HUES48 (cell line): ENCODE data around the gene UBP1.

Source experiments
- H3K27ac ChIP-seq: one replicate; pipeline ENCODE4 v1.7.0; 2013; ENCODE audit warnings: low read depth, low read length, inconsistent platforms
- H3K27me3 ChIP-seq: 2 replicates; pipeline ENCODE4 v1.6.1; 2013; ENCODE audit warnings: mild to moderate bottlenecking, low read length; ENCODE audit not compliant: control insufficient read depth, insufficient read depth
- H3K36me3 ChIP-seq: 2 replicates; pipeline ENCODE4 v1.6.1; 2013; ENCODE audit warnings: low read length; ENCODE audit not compliant: control insufficient read depth, insufficient read depth
- H3K4me1 ChIP-seq: 2 replicates; pipeline ENCODE4 v1.6.1; 2013; ENCODE audit warnings: mild to moderate bottlenecking, low read length; ENCODE audit not compliant: control insufficient read depth, insufficient read depth
- H3K4me3 ChIP-seq: 2 replicates; pipeline ENCODE4 v1.5.1; 2013; ENCODE audit warnings: mild to moderate bottlenecking, low read depth, low read length
- H3K9ac ChIP-seq: 2 replicates; pipeline ENCODE4 v1.6.1; 2013; ENCODE audit warnings: mild to moderate bottlenecking, low read depth, low read length, moderate library complexity
- H3K9me3 ChIP-seq: 2 replicates; pipeline ENCODE4 v1.6.1; 2013; ENCODE audit warnings: low read length; ENCODE audit not compliant: control insufficient read depth, insufficient read depth

Gene UBP1

GRCh38 chr3:33389908-33390307, 50.3 kb downstream of the UBP1 start:
- Histone ChIP-seq H3K27ac (no peak overlapping the region), H3K36me3 (peaks cover 95% of the 10 kb centered on the region)

GRCh38 chr3:33388374-33389100, 51.7 kb downstream of the UBP1 start:
- no peak overlapping the region for H3K9ac ChIP-seq
- no peaks in the 10 kb centered on the region for H3K9me3 ChIP-seq
- H3K27ac ChIP-seq = no peak overlapping the region
- no peaks in the 10 kb centered on the region for H3K27me3 ChIP-seq
- H3K4me1 ChIP-seq = no peaks in the 10 kb centered on the region
- no peak overlapping the region for H3K4me3 ChIP-seq
- peaks cover 81% of the 10 kb centered on the region for H3K36me3 ChIP-seq

More at GRCh38 chr3:33389908-33390307, 50.3 kb downstream of the UBP1 start:
- Histone ChIP-seq H3K4me1 (no peaks in the 10 kb centered on the region), H3K9me3 (no peaks in the 10 kb centered on the region), H3K4me3 (no peak overlapping the region), H3K9ac (no peak overlapping the region), H3K27me3 (no peaks in the 10 kb centered on the region)

GRCh38 chr3:33386631-33387030, 53.6 kb downstream of the UBP1 start:
- H3K27me3 ChIP-seq = no peaks in the 10 kb centered on the region
- H3K27ac ChIP-seq = no peak overlapping the region
- H3K4me3 ChIP-seq = no peak overlapping the region
- no peaks in the 10 kb centered on the region for H3K4me1 ChIP-seq
- no peak overlapping the region for H3K9ac ChIP-seq
- H3K9me3 ChIP-seq = no peaks in the 10 kb centered on the region
- H3K36me3 ChIP-seq = peaks cover 62% of the 10 kb centered on the region

- H3K27me3 ChIP-seq = no peaks in the 10 kb centered on the region
- H3K36me3 ChIP-seq = peaks cover 50% of the 10 kb centered on the region
- no peak overlapping the region for H3K27ac ChIP-seq
- H3K4me1 ChIP-seq = no peaks in the 10 kb centered on the region
- H3K4me3 ChIP-seq = no peak overlapping the region
- no peak overlapping the region for H3K9ac ChIP-seq
- H3K9me3 ChIP-seq = no peaks in the 10 kb centered on the region
Measured at GRCh38 chr3:33385423-33385822, 54.8 kb downstream of the UBP1 start.

- Histone ChIP-seq H3K36me3 (peaks cover 36% of the 10 kb centered on the region), H3K9ac (no peak overlapping the region), H3K9me3 (no peaks in the 10 kb centered on the region), H3K27me3 (no peaks in the 10 kb centered on the region), H3K4me1 (no peaks in the 10 kb centered on the region), H3K27ac (no peak overlapping the region), H3K4me3 (no peak overlapping the region)
Measured at GRCh38 chr3:33383951-33384350, 56.3 kb downstream of the UBP1 start.

GRCh38 chr3:33380653-33381052, 59.6 kb downstream of the UBP1 start:
- Histone ChIP-seq H3K4me3 (no peak overlapping the region), H3K27ac (no peak overlapping the region), H3K4me1 (0 out of 2 replicates have a peak, but pooled peaks cover 6% of the 10 kb centered on the region), H3K9ac (no peak overlapping the region), H3K27me3 (no peaks in the 10 kb centered on the region), H3K36me3 (peaks cover 6% of the 10 kb centered on the region), H3K9me3 (no peaks in the 10 kb centered on the region)

- H3K9ac ChIP-seq = no peak overlapping the region
- no peaks in the 10 kb centered on the region for H3K36me3 ChIP-seq
Measured at GRCh38 chr3:33377931-33378330, 62.3 kb downstream of the UBP1 start.

GRCh38 chr3:33377489-33377888, 62.7 kb downstream of the UBP1 start:
- H3K27ac ChIP-seq = no peak overlapping the region
- no peak overlapping the region for H3K9ac ChIP-seq
- H3K4me1 ChIP-seq = peaks cover 8% of the 10 kb centered on the region; the same call in 1 of the 2 replicates
- H3K4me3 ChIP-seq = no peak overlapping the region
- H3K9me3 ChIP-seq = no peaks in the 10 kb centered on the region
- H3K27me3 ChIP-seq = no peaks in the 10 kb centered on the region
- no peaks in the 10 kb centered on the region for H3K36me3 ChIP-seq

More at GRCh38 chr3:33377931-33378330, 62.3 kb downstream of the UBP1 start:
- H3K4me1 ChIP-seq = 0 out of 2 replicates have a peak, but pooled peaks cover 6% of the 10 kb centered on the region
- no peaks in the 10 kb centered on the region for H3K27me3 ChIP-seq
- H3K4me3 ChIP-seq = no peak overlapping the region
- no peak overlapping the region for H3K27ac ChIP-seq
- H3K9me3 ChIP-seq = no peaks in the 10 kb centered on the region

- no peak overlapping the region for H3K27ac ChIP-seq
- no peaks in the 10 kb centered on the region for H3K27me3 ChIP-seq
- peaks cover 9% of the 10 kb centered on the region; the same call in 1 of the 2 replicates for H3K4me1 ChIP-seq
- no peaks in the 10 kb centered on the region for H3K36me3 ChIP-seq
- no peak overlapping the region for H3K9ac ChIP-seq
- H3K9me3 ChIP-seq = no peaks in the 10 kb centered on the region
- no peak overlapping the region for H3K4me3 ChIP-seq
Measured at GRCh38 chr3:33373082-33373437, 67.1 kb downstream of the UBP1 start.

- H3K9me3 ChIP-seq = no peaks in the 10 kb centered on the region
- no peak overlapping the region for H3K9ac ChIP-seq
- H3K4me3 ChIP-seq = no peak overlapping the region
- peaks cover 5% of the 10 kb centered on the region; the same call in 1 of the 2 replicates for H3K4me1 ChIP-seq
- no peaks in the 10 kb centered on the region for H3K36me3 ChIP-seq
- H3K27me3 ChIP-seq = no peaks in the 10 kb centered on the region
- H3K27ac ChIP-seq = no peak overlapping the region
Measured at GRCh38 chr3:33372218-33373081, 67.8 kb downstream of the UBP1 start.

GRCh38 chr3:33364531-33365128, 75.6 kb downstream of the UBP1 start:
- Histone ChIP-seq H3K27me3 (no peaks in the 10 kb centered on the region), H3K36me3 (no peaks in the 10 kb centered on the region), H3K9me3 (no peaks in the 10 kb centered on the region), H3K4me1 (no peaks in the 10 kb centered on the region), H3K4me3 (no peak overlapping the region), H3K9ac (no peak overlapping the region), H3K27ac (no peak overlapping the region)
